ENCODE measurements around the gene MT1A.
"Not testable (repeated sequence)": the region's sequence is repeated elsewhere in the genome, so short reads cannot be mapped to it uniquely, and the experiment has no call there.

The MT1A gene

DNA sequence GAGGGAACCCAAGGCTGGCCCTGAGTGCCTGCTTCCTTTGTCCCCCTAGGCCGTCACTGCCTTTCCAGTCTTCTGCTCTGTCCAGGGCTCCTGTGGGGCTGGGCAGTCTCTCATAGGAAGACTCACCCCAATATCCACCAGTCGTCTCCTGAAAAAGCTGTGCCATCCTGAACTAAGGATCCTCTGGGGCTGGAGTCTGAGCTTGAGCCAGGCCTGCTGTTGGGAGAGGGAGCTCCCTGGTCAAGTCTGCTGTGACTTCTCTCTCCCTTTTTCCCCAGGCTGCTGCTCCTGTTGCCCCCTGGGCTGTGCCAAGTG, 32.1 kb downstream of the MT1A start:
- Histone ChIP-seq H3K4me3 (ENCODE audit: low read length) (no peak overlapping the region), H3K9ac (ENCODE audit: low read length) (no peak overlapping the region), H2AFZ (ENCODE audit: low read length) (no peak overlapping the region), H3K4me2 (ENCODE audit: low read depth, low read length) (no peak overlapping the region), H3K9me3 (replicated peaks; ENCODE audit: insufficient read depth, low read length) (no peaks in the 10 kb centered on the region), H3K27ac (ENCODE audit: low read length) (no peak overlapping the region), H3K79me2 (ENCODE audit: low read length) (no peaks in the 10 kb centered on the region), H3K4me1 (ENCODE audit: low read length) (no peaks in the 10 kb centered on the region), H3F3A (ENCODE audit: insufficient read depth, low read length) (no peaks in the 10 kb centered on the region), H3K9me2 (replicated peaks; ENCODE audit: insufficient read depth, low read length) (no peaks in the 10 kb centered on the region), H4K20me1 (ENCODE audit: insufficient read depth, low read length) (no peaks in the 10 kb centered on the region), H3K36me3 (replicated peaks; ENCODE audit: insufficient read depth, low read length) (no peaks in the 10 kb centered on the region), H3K27me3 (replicated peaks; ENCODE audit: insufficient read depth, low read length) (peaks cover 83% of the 10 kb centered on the region)
- DNase-seq, result no peak
- TF ChIP-seq EZH2phosphoT487 (IDR thresholded peaks at IDR 0.05; ENCODE audit: low read length) (no peak), EZH2 (optimal IDR thresholded peaks at IDR 0.05; ENCODE audit: low read depth, low read length) (no peak)
- TF ChIP-seq, protein P1, sequence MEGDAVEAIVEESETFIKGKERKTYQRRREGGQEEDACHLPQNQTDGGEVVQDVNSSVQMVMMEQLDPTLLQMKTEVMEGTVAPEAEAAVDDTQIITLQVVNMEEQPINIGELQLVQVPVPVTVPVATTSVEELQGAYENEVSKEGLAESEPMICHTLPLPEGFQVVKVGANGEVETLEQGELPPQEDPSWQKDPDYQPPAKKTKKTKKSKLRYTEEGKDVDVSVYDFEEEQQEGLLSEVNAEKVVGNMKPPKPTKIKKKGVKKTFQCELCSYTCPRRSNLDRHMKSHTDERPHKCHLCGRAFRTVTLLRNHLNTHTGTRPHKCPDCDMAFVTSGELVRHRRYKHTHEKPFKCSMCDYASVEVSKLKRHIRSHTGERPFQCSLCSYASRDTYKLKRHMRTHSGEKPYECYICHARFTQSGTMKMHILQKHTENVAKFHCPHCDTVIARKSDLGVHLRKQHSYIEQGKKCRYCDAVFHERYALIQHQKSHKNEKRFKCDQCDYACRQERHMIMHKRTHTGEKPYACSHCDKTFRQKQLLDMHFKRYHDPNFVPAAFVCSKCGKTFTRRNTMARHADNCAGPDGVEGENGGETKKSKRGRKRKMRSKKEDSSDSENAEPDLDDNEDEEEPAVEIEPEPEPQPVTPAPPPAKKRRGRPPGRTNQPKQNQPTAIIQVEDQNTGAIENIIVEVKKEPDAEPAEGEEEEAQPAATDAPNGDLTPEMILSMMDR (IDR thresholded peaks at IDR 0.05; ENCODE audit: low read length), result no peak

DNA sequence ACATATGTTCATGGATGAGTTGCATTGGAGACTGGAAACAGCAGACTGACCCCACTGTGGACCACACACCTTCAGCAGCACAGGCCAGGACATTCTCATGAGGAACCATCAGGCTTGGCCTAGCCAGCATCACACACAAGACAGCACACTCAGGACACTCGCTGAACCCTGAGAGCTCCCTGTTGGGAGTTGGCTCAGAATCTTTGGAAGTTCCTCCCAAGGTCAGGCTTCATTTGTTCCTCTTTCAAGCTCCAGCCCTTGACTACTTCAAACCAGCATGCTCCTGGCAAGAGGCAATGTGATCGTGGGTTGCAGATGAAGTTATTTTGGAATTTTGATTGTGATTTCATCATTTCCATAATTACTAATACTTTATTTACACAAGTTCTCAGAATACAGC, 33.2 kb downstream of the MT1A start:
- not testable (repeated sequence) for DNase-seq; H3F3A ChIP-seq (ENCODE audit: insufficient read depth, low read length); H3K9ac ChIP-seq (ENCODE audit: low read length); H3K36me3 ChIP-seq (replicated peaks; ENCODE audit: insufficient read depth, low read length); H4K20me1 ChIP-seq (ENCODE audit: insufficient read depth, low read length); H3K9me2 ChIP-seq (replicated peaks; ENCODE audit: insufficient read depth, low read length); H3K9me3 ChIP-seq (replicated peaks; ENCODE audit: insufficient read depth, low read length); H2AFZ ChIP-seq (ENCODE audit: low read length); H3K4me1 ChIP-seq (ENCODE audit: low read length); H3K79me2 ChIP-seq (ENCODE audit: low read length); H3K4me3 ChIP-seq (ENCODE audit: low read length); H3K27ac ChIP-seq (ENCODE audit: low read length); H3K4me2 ChIP-seq (ENCODE audit: low read depth, low read length)
- peaks cover 75% of the 10 kb centered on the region for H3K27me3 ChIP-seq (replicated peaks; ENCODE audit: insufficient read depth, low read length)

DNA sequence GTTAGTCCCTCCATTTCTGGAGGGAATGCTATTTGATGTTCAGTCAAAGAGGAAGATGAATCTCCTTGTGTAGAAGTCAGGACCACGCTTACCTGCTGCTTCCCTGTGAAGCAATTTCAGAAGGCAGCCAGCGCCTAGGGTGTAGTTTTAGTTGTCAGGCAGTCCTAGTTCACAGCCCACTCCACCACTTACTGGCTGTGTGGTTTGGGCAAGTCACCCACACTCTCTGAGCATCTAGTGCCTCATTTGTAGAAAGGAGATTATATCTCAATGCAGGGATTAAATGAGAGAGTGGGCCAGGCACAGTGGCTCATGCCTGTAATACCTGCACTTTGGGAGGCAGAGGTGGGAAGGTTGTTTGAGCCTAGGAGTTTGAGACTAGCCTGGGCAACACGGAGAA, 33.7 kb downstream of the MT1A start:
- not testable (repeated sequence) for H3K27ac ChIP-seq (ENCODE audit: low read length); H3K9ac ChIP-seq (ENCODE audit: low read length); H3K36me3 ChIP-seq (replicated peaks; ENCODE audit: insufficient read depth, low read length); DNase-seq; H3K79me2 ChIP-seq (ENCODE audit: low read length); H3K4me2 ChIP-seq (ENCODE audit: low read depth, low read length); H3F3A ChIP-seq (ENCODE audit: insufficient read depth, low read length); H4K20me1 ChIP-seq (ENCODE audit: insufficient read depth, low read length); H2AFZ ChIP-seq (ENCODE audit: low read length); H3K9me3 ChIP-seq (replicated peaks; ENCODE audit: insufficient read depth, low read length); H3K4me3 ChIP-seq (ENCODE audit: low read length); H3K9me2 ChIP-seq (replicated peaks; ENCODE audit: insufficient read depth, low read length); H3K4me1 ChIP-seq (ENCODE audit: low read length)
- H3K27me3 ChIP-seq (replicated peaks; ENCODE audit: insufficient read depth, low read length), result peaks cover 75% of the 10 kb centered on the region

DNA sequence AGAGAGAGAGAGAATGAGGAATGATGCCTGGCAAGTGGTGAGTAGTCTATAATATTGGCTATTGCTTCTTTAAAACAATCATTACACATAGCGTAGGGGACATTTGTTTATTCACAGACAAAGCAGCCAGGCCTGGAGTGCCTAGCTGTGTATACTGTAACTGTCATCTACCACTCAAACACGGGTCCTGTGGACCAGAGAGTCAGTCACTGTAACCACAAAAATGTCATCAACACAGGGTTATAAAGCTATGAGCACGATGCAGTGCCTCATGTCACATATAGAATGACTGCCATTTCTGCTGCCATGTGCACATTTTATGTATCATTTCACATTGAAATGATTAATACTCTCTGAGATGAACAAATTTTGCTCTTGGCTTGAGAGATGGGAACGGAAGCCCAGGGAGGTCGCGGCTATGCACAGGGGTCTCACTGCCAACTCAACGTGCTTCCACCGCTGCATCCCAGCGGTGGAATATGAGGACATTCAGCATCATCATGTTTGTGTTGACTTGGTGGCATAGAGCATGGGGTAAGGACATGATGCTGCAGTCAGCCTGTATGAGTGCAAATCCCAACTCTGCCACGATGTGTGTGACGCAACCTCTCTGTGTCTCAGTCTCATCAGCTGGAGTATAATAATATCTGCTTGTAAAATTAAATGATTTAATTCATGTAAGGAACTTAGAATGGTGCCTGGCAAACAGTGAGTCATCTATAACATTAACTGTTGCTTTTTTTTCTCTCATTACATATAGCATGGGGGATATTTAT, 34.5 kb downstream of the MT1A start:
- Histone ChIP-seq H4K20me1 (ENCODE audit: insufficient read depth, low read length) (no peaks in the 10 kb centered on the region), H3K27ac (ENCODE audit: low read length) (no peak overlapping the region), H3K4me2 (ENCODE audit: low read depth, low read length) (no peak overlapping the region), H3K36me3 (replicated peaks; ENCODE audit: insufficient read depth, low read length) (no peaks in the 10 kb centered on the region), H3K9me2 (replicated peaks; ENCODE audit: insufficient read depth, low read length) (no peaks in the 10 kb centered on the region), H3K4me1 (ENCODE audit: low read length) (no peaks in the 10 kb centered on the region), H3K79me2 (ENCODE audit: low read length) (no peaks in the 10 kb centered on the region), H3K9me3 (replicated peaks; ENCODE audit: insufficient read depth, low read length) (no peaks in the 10 kb centered on the region), H3K27me3 (replicated peaks; ENCODE audit: insufficient read depth, low read length) (peaks cover 75% of the 10 kb centered on the region), H2AFZ (ENCODE audit: low read length) (no peak overlapping the region), H3K4me3 (ENCODE audit: low read length) (no peak overlapping the region), H3F3A (ENCODE audit: insufficient read depth, low read length) (no peaks in the 10 kb centered on the region), H3K9ac (ENCODE audit: low read length) (no peak overlapping the region)
- TF ChIP-seq EZH2phosphoT487 (IDR thresholded peaks at IDR 0.05; ENCODE audit: low read length) (no peak), EZH2 (optimal IDR thresholded peaks at IDR 0.05; ENCODE audit: low read depth, low read length) (no peak)
- TF ChIP-seq, protein P1 (IDR thresholded peaks at IDR 0.05; ENCODE audit: low read length), result no peak
- no peak for DNase-seq

All from MM.1S (cell line).